H1 (cell line): Measurements from ENCODE around the gene ZMIZ1. TPM values are rescaled to one million over a fixed set of nuclear protein-coding genes. Genes with fewer than 3 reads are reported as not detected.

Experiments
- ASH2L ChIP-seq: fragments of 200-600, 300-600 bp; sonication (generic); IDR thresholded peaks from one replicate; pipeline ENCODE4 v1.7.1; 2017; ENCODE audit warnings: low read length
- BRCA1 ChIP-seq: IDR thresholded peaks from 2 replicates; pipeline ENCODE4 v1.6.1; 2012; ENCODE audit warnings: low read depth, low read length, improper control_type of control experiment
- CBX5 ChIP-seq: fragments of 300-800, 300-1000 bp; sonication (generic); IDR thresholded peaks from 2 replicates; pipeline ENCODE4 v1.7.1; 2016; ENCODE audit warnings: antibody characterized with exemption, low read length, low read depth
- EZH2 ChIP-seq: fragments of 200-600 bp; sonication (generic); IDR thresholded peaks from 2 replicates; pipeline ENCODE4 v1.7.1; 2012; ENCODE audit warnings: low read depth, mild to moderate bottlenecking, moderate library complexity, low read length, inconsistent platforms; ENCODE audit not compliant: severe bottlenecking
- FOSL1 ChIP-seq: IDR thresholded peaks from 2 replicates; pipeline ENCODE4 v1.6.1; 2011; ENCODE audit warnings: mild to moderate bottlenecking, low read depth, low read length, moderate library complexity; ENCODE audit not compliant: insufficient read depth
- GABPA ChIP-seq: IDR thresholded peaks from 2 replicates; pipeline ENCODE4 v1.6.1; 2011; ENCODE audit warnings: mild to moderate bottlenecking, low read length, moderate library complexity, borderline replicate concordance; ENCODE audit not compliant: insufficient read depth
- GTF2F1 ChIP-seq: IDR thresholded peaks from 2 replicates; pipeline ENCODE4 v1.6.1; 2012; ENCODE audit warnings: low read depth, low read length, improper control_type of control experiment, borderline replicate concordance
- HDAC6 ChIP-seq: IDR thresholded peaks from one replicate; pipeline ENCODE4 v1.7.1; 2012; ENCODE audit warnings: low read depth, mild to moderate bottlenecking, inconsistent platforms, low read length, moderate library complexity
- KDM1A ChIP-seq: fragments of 200-600, 300-600 bp; sonication (generic); IDR thresholded peaks from 2 replicates; pipeline ENCODE4 v1.7.1; 2016; ENCODE audit warnings: mild to moderate bottlenecking, low read length, borderline replicate concordance
- SAP30 ChIP-seq: fragments of 300-600 bp; sonication (generic); IDR thresholded peaks from 2 replicates; pipeline ENCODE4 v1.7.1; 2012; ENCODE audit warnings: low read length, moderate library complexity, mild to moderate bottlenecking, inconsistent platforms; ENCODE audit not compliant: insufficient read depth, insufficient replicate concordance
- SP1 ChIP-seq: IDR thresholded peaks from 2 replicates; pipeline ENCODE4 v1.6.1; 2011; ENCODE audit warnings: low read depth, low read length
- SP4 ChIP-seq: IDR thresholded peaks from 2 replicates; pipeline ENCODE4 v1.6.1; 2012; ENCODE audit warnings: low read length, inconsistent platforms
- SUZ12 ChIP-seq: fragments of 200-600 bp; sonication (generic); IDR thresholded peaks from 2 replicates; pipeline ENCODE4 v1.6.1; 2012; ENCODE audit warnings: mild to moderate bottlenecking, inconsistent platforms, low read length, moderate library complexity, mixed read lengths
- TAF7 ChIP-seq: optimal IDR thresholded peaks from 2 replicates; pipeline ENCODE3; 2011; ENCODE audit warnings: low read depth, mild to moderate bottlenecking, inconsistent platforms, low read length, moderate library complexity, borderline replicate concordance
- YY1 ChIP-seq: IDR thresholded peaks from 2 replicates; pipeline ENCODE4 v1.6.1; 2011; ENCODE audit warnings: low read depth, mild to moderate bottlenecking, low read length
- polyA plus RNA-seq, 7 experiments: library from polyadenylated mRNA; depleted of rRNA in 3 of 7; stranded (reverse) in 5 of 7; unstranded in 2 of 7; fragments of >200 nt in 5 of 7; fragments of 200-250 nt in 2 of 7; gene quantifications; 1 replicate in 5 of 7; 2 replicates in 1 of 7; 4 replicates in 1 of 7; pipeline versions ENCODE4 v1.2.1 to v1.2.3, GENCODE V29; 2011 to 2013; ENCODE audit warnings: missing spikeins in 2 of 7, mixed read lengths in 2 of 7
- total RNA-seq: library from RNA; stranded (reverse); fragmentation: NEBNext Ultra II Directional; extraction: Animal tissue kit (Norgen Biotek cat#: 25700); gene quantifications from 2 replicates; pipeline ENCODE4 v1.2.1, GENCODE V29; 2021
- TF ChIP-seq, protein P1 (sequence below): IDR thresholded peaks from 2 replicates; pipeline ENCODE4 v1.6.1; 2012; ENCODE audit warnings: inconsistent platforms

The ZMIZ1 gene
- total and polyA plus RNA-seq, 2 of the 8 experiments (the other 6 are each of a cell fraction or from before 2014, with no cell fraction given): 8.1 to 28.0 TPM

DNA sequence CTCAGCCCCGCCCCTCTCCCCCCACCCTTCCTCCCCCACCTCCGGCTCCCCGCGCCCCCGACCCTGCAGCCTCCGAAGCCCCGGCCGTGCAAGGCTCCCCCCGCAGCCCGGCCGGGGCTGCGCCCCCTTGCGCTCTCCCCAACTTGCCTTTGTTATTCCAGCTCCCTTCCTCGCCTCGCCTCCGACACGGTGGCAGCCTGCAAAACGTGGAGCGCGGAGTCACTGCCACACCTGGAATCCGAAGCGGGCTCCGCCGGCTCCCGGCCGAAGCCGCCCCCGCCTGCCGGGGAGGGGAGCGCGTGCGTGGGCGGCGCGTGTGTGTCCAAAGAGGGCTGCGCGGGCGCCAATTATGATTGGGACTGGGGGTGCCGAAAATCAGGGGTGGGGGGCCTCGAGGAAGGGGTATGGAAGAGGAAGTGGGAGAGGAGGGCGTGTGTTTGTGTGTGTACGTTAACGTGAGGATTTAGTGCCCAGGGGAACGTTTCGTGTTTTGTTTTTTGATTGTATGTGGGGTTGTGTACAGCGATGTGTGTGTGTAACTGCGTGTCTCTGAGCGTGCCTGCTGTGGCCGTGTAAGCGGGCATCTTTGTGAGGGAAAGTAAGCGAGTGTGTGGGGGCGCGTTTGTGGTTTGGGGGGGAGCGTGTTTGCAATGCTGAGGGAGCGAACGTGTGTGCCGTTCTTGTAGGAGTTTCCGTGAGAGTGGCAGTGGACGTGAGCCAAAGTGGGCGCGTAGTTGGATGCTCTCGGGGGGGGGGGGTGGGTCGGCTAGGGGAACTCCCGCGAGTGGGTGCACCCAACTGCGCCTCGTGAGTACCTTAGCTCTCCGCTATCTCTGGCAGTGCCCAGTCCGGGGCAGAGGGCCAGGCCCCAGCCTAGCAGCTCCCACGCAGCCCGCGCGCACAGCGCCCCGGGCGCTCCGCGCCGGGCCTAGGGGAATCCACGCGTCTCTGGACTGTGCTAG is 1.2 kb upstream of the ZMIZ1 start (continued):
- TF ChIP-seq GABPA (peak; percentile 50; the same call in 1 of the 2 replicates), GTF2F1 (no peak), ASH2L (no peak), HDAC6 (no peak), YY1 (peak; percentile 63; the same call in 1 of the 2 replicates), SAP30 (no peak), SUZ12 (peak; percentile 54; the same call in 1 of the 2 replicates), BRCA1 (no peak), TAF7 (peak; percentile 69), SP4 (no peak), CBX5 (no peak), KDM1A (no peak), SP1 (peak; percentile 94), EZH2 (peak; percentile 53), FOSL1 (no peak)
- TF ChIP-seq, protein P1, sequence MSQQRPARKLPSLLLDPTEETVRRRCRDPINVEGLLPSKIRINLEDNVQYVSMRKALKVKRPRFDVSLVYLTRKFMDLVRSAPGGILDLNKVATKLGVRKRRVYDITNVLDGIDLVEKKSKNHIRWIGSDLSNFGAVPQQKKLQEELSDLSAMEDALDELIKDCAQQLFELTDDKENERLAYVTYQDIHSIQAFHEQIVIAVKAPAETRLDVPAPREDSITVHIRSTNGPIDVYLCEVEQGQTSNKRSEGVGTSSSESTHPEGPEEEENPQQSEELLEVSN: no peak
